Body of pancreas (tissue), 4 donors: Measurements from ENCODE around the gene TECR.

Experiments used
- POLR2A ChIP-seq, 3 donors: fragments of 450-650 bp; IDR thresholded peaks; one replicate each; pipeline ENCODE4 v1.6.1; 2016; ENCODE audit warnings: antibody characterized with exemption in 3 of 3, mild to moderate bottlenecking in 2 of 3
- TF ChIP-seq, protein P1 (sequence below), 7 experiments: fragments of 450-650 bp in 4 of 7; fragments of 200-600 bp in 3 of 7; sonication (generic) in 3 of 7; IDR thresholded peaks; one replicate each; pipeline ENCODE4 v1.5.1; 2016 to 2019; ENCODE audit warnings: antibody characterized with exemption in 7 of 7

DNA sequence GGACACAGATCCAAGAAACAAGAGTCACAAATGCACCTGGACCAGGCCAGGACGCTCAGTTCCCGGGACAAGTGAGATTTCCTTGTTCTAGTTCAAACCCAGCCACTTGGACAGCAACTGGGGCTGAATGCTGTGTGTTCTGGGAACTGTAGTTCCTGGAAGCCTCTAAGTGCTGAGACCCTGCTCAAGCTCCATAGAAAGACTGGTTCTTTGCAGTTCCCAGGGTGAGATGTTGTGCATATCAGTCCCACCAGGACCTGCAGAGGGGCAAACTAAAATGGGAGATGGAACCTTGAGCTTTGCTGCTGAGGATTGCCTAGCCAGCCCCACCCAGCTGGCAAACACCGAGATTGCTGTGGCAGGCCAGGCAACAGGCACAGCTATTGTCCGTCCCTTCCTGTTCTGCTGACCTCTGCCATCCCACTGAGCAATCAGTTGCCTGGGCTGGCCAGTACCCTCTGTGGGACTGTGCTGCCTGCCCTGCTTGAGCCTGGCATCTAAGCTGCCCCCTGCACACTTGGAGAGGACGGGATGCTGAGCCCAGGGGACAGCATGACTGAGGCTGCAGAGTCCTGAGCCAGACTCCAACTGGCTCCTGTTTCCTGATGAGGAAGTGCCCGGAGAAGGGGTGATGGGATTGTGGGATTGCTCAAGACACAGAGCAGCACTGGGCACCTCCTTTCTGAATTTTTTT, 32.0 kb upstream of the TECR start:
- TF ChIP-seq, protein P1, sequence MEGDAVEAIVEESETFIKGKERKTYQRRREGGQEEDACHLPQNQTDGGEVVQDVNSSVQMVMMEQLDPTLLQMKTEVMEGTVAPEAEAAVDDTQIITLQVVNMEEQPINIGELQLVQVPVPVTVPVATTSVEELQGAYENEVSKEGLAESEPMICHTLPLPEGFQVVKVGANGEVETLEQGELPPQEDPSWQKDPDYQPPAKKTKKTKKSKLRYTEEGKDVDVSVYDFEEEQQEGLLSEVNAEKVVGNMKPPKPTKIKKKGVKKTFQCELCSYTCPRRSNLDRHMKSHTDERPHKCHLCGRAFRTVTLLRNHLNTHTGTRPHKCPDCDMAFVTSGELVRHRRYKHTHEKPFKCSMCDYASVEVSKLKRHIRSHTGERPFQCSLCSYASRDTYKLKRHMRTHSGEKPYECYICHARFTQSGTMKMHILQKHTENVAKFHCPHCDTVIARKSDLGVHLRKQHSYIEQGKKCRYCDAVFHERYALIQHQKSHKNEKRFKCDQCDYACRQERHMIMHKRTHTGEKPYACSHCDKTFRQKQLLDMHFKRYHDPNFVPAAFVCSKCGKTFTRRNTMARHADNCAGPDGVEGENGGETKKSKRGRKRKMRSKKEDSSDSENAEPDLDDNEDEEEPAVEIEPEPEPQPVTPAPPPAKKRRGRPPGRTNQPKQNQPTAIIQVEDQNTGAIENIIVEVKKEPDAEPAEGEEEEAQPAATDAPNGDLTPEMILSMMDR (IDR thresholded peaks at IDR 0.05), result no peak
- TF ChIP-seq POLR2A (IDR thresholded peaks at IDR 0.05), result peak in 1 of 3 donors; percentile 21
